GM12878 (cell line): Measurements from ENCODE around the gene YEATS2. TPM values are rescaled to one million over a fixed set of nuclear protein-coding genes. Genes with fewer than 3 reads are reported as not detected.

Experiments used
- ATAC-seq: fragments of 200-7000 bp; cut with Tn5 transposase; 3 replicates; pipeline ENCODE4 v1.9.1; 2020; ENCODE audit warnings: mild to moderate bottlenecking, moderate library complexity
- BruUV-seq: library from RNA; stranded (reverse); fragments of 400-500 nt; replicated peaks from 2 replicates; lab custom pipeline; 2021; lab: Mats Ljungman, UMichigan
- CTCF ChIA-PET: fragments of 300-600 bp; sonication (Branson Sonifier 250); formaldehyde crosslinking; extraction: SDS; loops from one replicate; lab custom pipeline; 2021; ENCODE audit warnings: inconsistent platforms; lab: Yijun Ruan, JAX
- POLR2A ChIA-PET: fragments of 350-600 bp; formaldehyde crosslinking; extraction: SDS; loops from one replicate; lab custom pipeline; 2021; ENCODE audit warnings: inconsistent platforms; lab: Charles Lee
- RAD21 ChIA-PET: fragments of 300-600 bp; sonication (Branson Sonifier 250); formaldehyde crosslinking; loops from one replicate; lab custom pipeline; 2023; ENCODE audit warnings: antibody characterized with exemption; ENCODE audit not compliant: unreplicated experiment; lab: Charles Lee
- SMC1A ChIA-PET: fragments of 300-600 bp; sonication (Branson Sonifier 250); formaldehyde crosslinking; loops from one replicate; lab custom pipeline; 2023; ENCODE audit not compliant: unreplicated experiment, uncharacterized antibody; lab: Charles Lee
- DNase-seq: peaks from one replicate; pipeline ENCODE4 v3.0.0-alpha.2; 2011; ENCODE audit warnings: low read depth, low spot score
- FAIRE-seq: peaks from 3 replicates; lab custom pipeline; 2011; peaks lifted over from hg19 to GRCh38; lab: Jason Lieb, UNC
- H2AFZ ChIP-seq: 2 replicates; pipeline ENCODE4 v1.6.0; 2011; ENCODE audit warnings: low read depth, low read length, control low read depth; ENCODE audit not compliant: control insufficient read depth
- H3K27ac ChIP-seq: 2 replicates; pipeline ENCODE4 v1.5.1; 2011; ENCODE audit warnings: control low read depth; ENCODE audit not compliant: control insufficient read depth, insufficient read depth
- H3K27me3 ChIP-seq, 2 experiments: replicated peaks in 1 of 2; 2 replicates each; pipeline versions ENCODE4 v1.6.0 to v1.6.1; 2011; ENCODE audit warnings: low read length in 1 of 2; ENCODE audit not compliant: control insufficient read depth in 2 of 2, insufficient read depth in 2 of 2
- H3K36me3 ChIP-seq, 2 experiments: 2 replicates each; pipeline ENCODE4 v1.5.1; 2011; ENCODE audit warnings: low read length in 1 of 2; ENCODE audit not compliant: control insufficient read depth in 2 of 2, insufficient read depth in 2 of 2
- H3K4me1 ChIP-seq: 2 replicates; pipeline ENCODE4 v1.6.1; 2011; ENCODE audit warnings: mild to moderate bottlenecking, low read length, moderate library complexity, mixed read lengths; ENCODE audit not compliant: control insufficient read depth, insufficient read depth
- H3K4me2 ChIP-seq: 2 replicates; pipeline ENCODE4 v1.6.0; 2011; ENCODE audit warnings: control low read depth; ENCODE audit not compliant: control insufficient read depth, insufficient read depth
- H3K4me3 ChIP-seq: fragments of 200-600 bp; sonication (generic); 2 replicates; pipeline ENCODE4 v1.5.1; 2016
- H3K79me2 ChIP-seq: 2 replicates; pipeline ENCODE4 v1.6.0; 2011; ENCODE audit warnings: low read length; ENCODE audit not compliant: control insufficient read depth, insufficient read depth
- H3K9ac ChIP-seq: 2 replicates; pipeline ENCODE4 v1.8.0; 2011; ENCODE audit warnings: low read length, control low read depth, mixed read lengths; ENCODE audit not compliant: control insufficient read depth, insufficient read depth
- H3K9me3 ChIP-seq: replicated peaks from 3 replicates; pipeline ENCODE4 v1.5.1; 2011; ENCODE audit warnings: mild to moderate bottlenecking, low read length; ENCODE audit not compliant: control insufficient read depth, insufficient read depth
- H4K20me1 ChIP-seq: 2 replicates; pipeline ENCODE4 v1.6.0; 2011; ENCODE audit not compliant: control insufficient read depth, insufficient read depth
- ATF7 ChIP-seq: fragments of 450-650 bp; IDR thresholded peaks from 2 replicates; pipeline ENCODE4 v1.6.1; 2016; ENCODE audit warnings: low read depth, mild to moderate bottlenecking
- BHLHE40 ChIP-seq, 2 experiments: fragments of 450-650 bp in 1 of 2; IDR thresholded peaks; 2 replicates each; pipeline ENCODE4 v1.6.1; 2011 to 2017; ENCODE audit warnings: low read depth in 2 of 2, borderline replicate concordance in 1 of 2, improper control_type of control experiment in 1 of 2, low read length in 1 of 2, mild to moderate bottlenecking in 1 of 2
- BMI1 ChIP-seq: fragments of 450-650 bp; IDR thresholded peaks from 2 replicates; pipeline ENCODE4 v1.6.1; 2016; ENCODE audit warnings: mild to moderate bottlenecking, moderate library complexity, borderline replicate concordance
- CREM ChIP-seq: IDR thresholded peaks from 2 replicates; pipeline ENCODE4 v1.6.1; 2014; ENCODE audit warnings: antibody characterized with exemption, low read depth
- JUND ChIP-seq: IDR thresholded peaks from 2 replicates; pipeline ENCODE4 v1.6.1; 2012; ENCODE audit warnings: low read depth, mild to moderate bottlenecking, low read length, improper control_type of control experiment, moderate library complexity
- SMC3 ChIP-seq: IDR thresholded peaks from 2 replicates; pipeline ENCODE4 v1.6.1; 2011; ENCODE audit warnings: low read length, improper control_type of control experiment, borderline replicate concordance
- SPI1 ChIP-seq: IDR thresholded peaks from 2 replicates; pipeline ENCODE4 v1.6.1; 2011; ENCODE audit warnings: low read depth, mild to moderate bottlenecking, low read length, moderate library complexity, borderline replicate concordance; ENCODE audit not compliant: insufficient read depth
- SUZ12 ChIP-seq: fragments of 200-600 bp; sonication (generic); IDR thresholded peaks from one replicate; pipeline ENCODE4 v1.6.1; 2018; ENCODE audit warnings: antibody characterized with exemption, mild to moderate bottlenecking; ENCODE audit not compliant: unreplicated experiment
- TAF1 ChIP-seq: IDR thresholded peaks from 2 replicates; pipeline ENCODE4 v1.6.1; 2011; ENCODE audit warnings: mild to moderate bottlenecking, low read depth, low read length, borderline replicate concordance
- TCF7 ChIP-seq: IDR thresholded peaks from 2 replicates; pipeline ENCODE4 v1.6.1; 2014; ENCODE audit warnings: antibody characterized with exemption, borderline replicate concordance
- ZSCAN29 ChIP-seq: fragments of 450-650 bp; IDR thresholded peaks from 2 replicates; pipeline ENCODE4 v1.6.1; 2017; ENCODE audit warnings: mild to moderate bottlenecking, moderate library complexity
- WGBS: methylation state at CpG from one replicate; pipeline ENCODE4 v1.1.6; 2016; ENCODE audit warnings: low lambda C conversion rate; ENCODE audit not compliant: insufficient replicate concordance, insufficient coverage; ENCODE audit errors: missing lambda C conversion rate; 5-methylcytosine and 5-hydroxymethylcytosine counted together
- in situ Hi-C: fragments of 300-500 bp; cut with MboI; formaldehyde crosslinking; loops from 9 replicates; pipeline ENCODE4 v1.14.3; 2018; ENCODE audit warnings: mixed read lengths
- intact Hi-C: fragments of 100-400 bp; cut with micrococcal nuclease; formaldehyde crosslinking; loops from one replicate; pipeline ENCODE4 v1.14.2; 2022; ENCODE audit not compliant: unreplicated experiment
- polyA plus RNA-seq, 11 experiments: library from polyadenylated mRNA; depleted of rRNA in 4 of 11; unstranded in 6 of 11; stranded (reverse) in 5 of 11; fragments of >200 nt; fragmentation: Nextera tagmentation in 4 of 11; fragmentation: Illumina TruSeq in 1 of 11; extraction: Ambion mirVana in 4 of 11; extraction: Trizol in 1 of 11; gene quantifications; 1 replicate in 1 of 11; 2 replicates in 10 of 11; pipeline versions ENCODE4 v1.2.1 to v1.2.3, GENCODE V29; 2011 to 2016; ENCODE audit warnings: inconsistent platforms in 2 of 11, missing spikeins in 2 of 11, low read depth in 1 of 11
- total RNA-seq, 4 experiments: library from RNA; depleted of rRNA in 3 of 4; stranded (reverse); fragments of >200 nt in 3 of 4; fragmentation: Illumina TruSeq in 1 of 4; extraction: Trizol in 1 of 4; gene quantifications; 2 replicates each; pipeline versions ENCODE4 v1.2.1 to v1.2.3, GENCODE V29; 2013 to 2021
- TF ChIP-seq, protein P1 (sequence below): fragments of 450-650 bp; IDR thresholded peaks from 2 replicates; pipeline ENCODE4 v1.6.1; 2016; ENCODE audit warnings: mild to moderate bottlenecking
- TF ChIP-seq, protein P2 (sequence below), 3 experiments: IDR thresholded peaks in 2 of 3; conservative IDR thresholded peaks in 1 of 3; 2 replicates each; pipeline ENCODE4 v1.5.1; 2011; ENCODE audit warnings: low read depth in 3 of 3, low read length in 3 of 3, mild to moderate bottlenecking in 3 of 3, control low read depth in 2 of 3, moderate library complexity in 2 of 3, inconsistent platforms in 1 of 3, mixed read lengths in 1 of 3; ENCODE audit not compliant: control insufficient read depth in 2 of 3, insufficient read depth in 1 of 3; ENCODE audit errors: extremely low read depth in 1 of 3
- TF ChIP-seq, protein P3 (sequence below): fragments of 450-650 bp; IDR thresholded peaks from 2 replicates; pipeline ENCODE4 v1.6.1; 2017; ENCODE audit warnings: mild to moderate bottlenecking, moderate library complexity

The YEATS2 gene
- total and polyA plus RNA-seq, 10 of the 15 experiments (the other 5 are each of a cell fraction or from before 2014, with no cell fraction given) = 1.9 to 65.3 (median 25.8) TPM

DNA sequence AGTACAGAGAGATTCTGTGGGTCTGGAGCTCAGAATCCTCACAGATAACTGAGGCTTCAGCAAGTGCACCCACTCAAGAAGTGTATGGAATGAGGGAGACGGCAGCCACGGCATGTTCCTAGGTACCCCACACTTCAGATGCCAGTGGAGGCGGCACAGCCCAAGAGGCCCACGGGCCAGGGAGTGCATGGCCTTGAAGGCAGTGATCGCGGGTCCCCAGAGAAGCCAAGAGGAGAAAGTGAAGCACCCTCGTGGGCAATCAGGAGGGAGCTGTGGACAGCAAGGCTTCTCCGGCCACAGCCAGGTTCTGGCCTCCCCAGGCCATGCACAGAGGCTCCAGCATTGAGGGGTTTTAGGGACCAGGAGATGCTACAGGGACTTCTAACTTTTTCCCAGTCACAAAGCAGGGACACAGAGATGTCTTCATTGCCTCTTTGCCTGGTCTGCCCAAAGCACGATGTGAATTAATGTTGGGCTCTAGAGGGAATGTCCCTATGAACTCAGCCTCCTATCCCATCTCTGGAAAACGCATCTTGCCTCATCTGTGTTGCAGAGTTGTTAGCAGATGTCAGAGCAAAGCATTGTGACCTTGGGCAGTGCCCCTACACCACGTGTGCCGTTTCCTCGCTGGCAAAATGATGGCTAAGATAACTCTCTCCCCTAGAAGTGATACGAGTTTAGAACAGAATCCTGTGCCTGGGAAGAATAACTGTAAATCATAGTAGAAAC is 130.4 kb downstream of the YEATS2 start:
- CTCF ChIA-PET = interaction anchor here (0.6 kb wide), 2 partner anchors 15 to 57 kb away, joined by 3 read pairs; no protein-coding TSS in a partner anchor
- RAD21 ChIA-PET = no interaction called here
- Histone ChIP-seq H2AFZ (no peak overlapping the region), H3K4me3 (no peak overlapping the region), H3K4me1 (peaks cover 10% of the 10 kb centered on the region; the same call in 1 of the 2 replicates), H3K27me3 (no peaks in the 10 kb centered on the region), H3K36me3 (peaks cover 5 to 11% of the 10 kb centered on the region in 2 experiments; a peak in 3 of 4 replicates), H3K9me3 (no peaks in the 10 kb centered on the region), H3K27ac (no peak overlapping the region), H3K4me2 (no peak overlapping the region), H3K9ac (no peak overlapping the region), H3K79me2 (no peaks in the 10 kb centered on the region), H4K20me1 (no peaks in the 10 kb centered on the region)
- POLR2A ChIA-PET = no interaction called here
- FAIRE-seq (no peak), ATAC-seq (no peak), DNase-seq (no peak)
- BruUV-seq = no TSS peak
- SMC1A ChIA-PET = interaction anchor here (1.2 kb wide), 1 partner anchor 9 kb away, joined by 3 read pairs; no protein-coding TSS in a partner anchor
- in situ Hi-C loops (no loop called here), intact Hi-C loops (no loop called here)
- 96% methylated on average over 14 of the region's 14 CpGs for WGBS
- TF ChIP-seq SMC3 = no peak
- TF ChIP-seq, protein P1, sequence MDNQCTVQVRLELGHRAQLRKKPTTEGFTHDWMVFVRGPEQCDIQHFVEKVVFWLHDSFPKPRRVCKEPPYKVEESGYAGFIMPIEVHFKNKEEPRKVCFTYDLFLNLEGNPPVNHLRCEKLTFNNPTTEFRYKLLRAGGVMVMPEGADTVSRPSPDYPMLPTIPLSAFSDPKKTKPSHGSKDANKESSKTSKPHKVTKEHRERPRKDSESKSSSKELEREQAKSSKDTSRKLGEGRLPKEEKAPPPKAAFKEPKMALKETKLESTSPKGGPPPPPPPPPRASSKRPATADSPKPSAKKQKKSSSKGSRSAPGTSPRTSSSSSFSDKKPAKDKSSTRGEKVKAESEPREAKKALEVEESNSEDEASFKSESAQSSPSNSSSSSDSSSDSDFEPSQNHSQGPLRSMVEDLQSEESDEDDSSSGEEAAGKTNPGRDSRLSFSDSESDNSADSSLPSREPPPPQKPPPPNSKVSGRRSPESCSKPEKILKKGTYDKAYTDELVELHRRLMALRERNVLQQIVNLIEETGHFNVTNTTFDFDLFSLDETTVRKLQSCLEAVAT = no peak
- TF ChIP-seq, protein P2, sequence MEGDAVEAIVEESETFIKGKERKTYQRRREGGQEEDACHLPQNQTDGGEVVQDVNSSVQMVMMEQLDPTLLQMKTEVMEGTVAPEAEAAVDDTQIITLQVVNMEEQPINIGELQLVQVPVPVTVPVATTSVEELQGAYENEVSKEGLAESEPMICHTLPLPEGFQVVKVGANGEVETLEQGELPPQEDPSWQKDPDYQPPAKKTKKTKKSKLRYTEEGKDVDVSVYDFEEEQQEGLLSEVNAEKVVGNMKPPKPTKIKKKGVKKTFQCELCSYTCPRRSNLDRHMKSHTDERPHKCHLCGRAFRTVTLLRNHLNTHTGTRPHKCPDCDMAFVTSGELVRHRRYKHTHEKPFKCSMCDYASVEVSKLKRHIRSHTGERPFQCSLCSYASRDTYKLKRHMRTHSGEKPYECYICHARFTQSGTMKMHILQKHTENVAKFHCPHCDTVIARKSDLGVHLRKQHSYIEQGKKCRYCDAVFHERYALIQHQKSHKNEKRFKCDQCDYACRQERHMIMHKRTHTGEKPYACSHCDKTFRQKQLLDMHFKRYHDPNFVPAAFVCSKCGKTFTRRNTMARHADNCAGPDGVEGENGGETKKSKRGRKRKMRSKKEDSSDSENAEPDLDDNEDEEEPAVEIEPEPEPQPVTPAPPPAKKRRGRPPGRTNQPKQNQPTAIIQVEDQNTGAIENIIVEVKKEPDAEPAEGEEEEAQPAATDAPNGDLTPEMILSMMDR (IDR thresholded peaks at IDR 0.05 in 2 of 3, conservative IDR thresholded peaks at IDR 0.05 in 1 of 3; ENCODE audit: control insufficient read depth in 2 of 3, extremely low read depth in 1 of 3, insufficient read depth in 1 of 3, low read depth in 3 of 3, low read length in 3 of 3) = no peak
- no peak for TF ChIP-seq SUZ12
- TF ChIP-seq, protein P3, sequence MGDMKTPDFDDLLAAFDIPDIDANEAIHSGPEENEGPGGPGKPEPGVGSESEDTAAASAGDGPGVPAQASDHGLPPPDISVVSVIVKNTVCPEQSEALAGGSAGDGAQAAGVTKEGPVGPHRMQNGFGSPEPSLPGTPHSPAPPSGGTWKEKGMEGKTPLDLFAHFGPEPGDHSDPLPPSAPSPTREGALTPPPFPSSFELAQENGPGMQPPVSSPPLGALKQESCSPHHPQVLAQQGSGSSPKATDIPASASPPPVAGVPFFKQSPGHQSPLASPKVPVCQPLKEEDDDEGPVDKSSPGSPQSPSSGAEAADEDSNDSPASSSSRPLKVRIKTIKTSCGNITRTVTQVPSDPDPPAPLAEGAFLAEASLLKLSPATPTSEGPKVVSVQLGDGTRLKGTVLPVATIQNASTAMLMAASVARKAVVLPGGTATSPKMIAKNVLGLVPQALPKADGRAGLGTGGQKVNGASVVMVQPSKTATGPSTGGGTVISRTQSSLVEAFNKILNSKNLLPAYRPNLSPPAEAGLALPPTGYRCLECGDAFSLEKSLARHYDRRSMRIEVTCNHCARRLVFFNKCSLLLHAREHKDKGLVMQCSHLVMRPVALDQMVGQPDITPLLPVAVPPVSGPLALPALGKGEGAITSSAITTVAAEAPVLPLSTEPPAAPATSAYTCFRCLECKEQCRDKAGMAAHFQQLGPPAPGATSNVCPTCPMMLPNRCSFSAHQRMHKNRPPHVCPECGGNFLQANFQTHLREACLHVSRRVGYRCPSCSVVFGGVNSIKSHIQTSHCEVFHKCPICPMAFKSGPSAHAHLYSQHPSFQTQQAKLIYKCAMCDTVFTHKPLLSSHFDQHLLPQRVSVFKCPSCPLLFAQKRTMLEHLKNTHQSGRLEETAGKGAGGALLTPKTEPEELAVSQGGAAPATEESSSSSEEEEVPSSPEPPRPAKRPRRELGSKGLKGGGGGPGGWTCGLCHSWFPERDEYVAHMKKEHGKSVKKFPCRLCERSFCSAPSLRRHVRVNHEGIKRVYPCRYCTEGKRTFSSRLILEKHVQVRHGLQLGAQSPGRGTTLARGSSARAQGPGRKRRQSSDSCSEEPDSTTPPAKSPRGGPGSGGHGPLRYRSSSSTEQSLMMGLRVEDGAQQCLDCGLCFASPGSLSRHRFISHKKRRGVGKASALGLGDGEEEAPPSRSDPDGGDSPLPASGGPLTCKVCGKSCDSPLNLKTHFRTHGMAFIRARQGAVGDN = no peak
- TF ChIP-seq ATF7 = no peak
- no peak for TF ChIP-seq JUND
- TF ChIP-seq BHLHE40 (IDR thresholded peaks at IDR 0.05; ENCODE audit: borderline replicate concordance in 1 of 2, low read depth in 2 of 2, low read length in 1 of 2) = no peak
- TF ChIP-seq TAF1 = no peak
- no peak for TF ChIP-seq TCF7
- no peak for TF ChIP-seq BMI1
- TF ChIP-seq SPI1 = no peak
- TF ChIP-seq ZSCAN29 = no peak
- no peak for TF ChIP-seq CREM
